CD4-positive, CD25-positive, alpha-beta regulatory T cell (primary cell): ENCODE results near the gene TKT. TPM values are rescaled to one million over a fixed set of nuclear protein-coding genes. Genes with fewer than 3 reads are reported as not detected.
A peak's percentile ranks its signal among the peaks of the same experiment; 100 is the strongest.

Experiments
- ATAC-seq, 2 donors: fragments of 150-1000 bp; cut with Tn5 transposase; one replicate each; pipeline ENCODE4 v1.10.0; 2021; ENCODE audit warnings: low read depth in 2 of 2, moderate number of reproducible peaks in 2 of 2, moderate library complexity in 1 of 2
- DNase-seq, 3 donors: peaks; one replicate each; pipeline versions ENCODE4 v3.0.0 to v3.0.0-alpha.2; 2012 to 2022; ENCODE audit warnings: mixed read lengths in 1 of 3
- H3K27ac ChIP-seq: one replicate; pipeline ENCODE4 v1.7.0; 2013; ENCODE audit warnings: mild to moderate bottlenecking, low read length; ENCODE audit not compliant: insufficient read depth, poor library complexity, severe bottlenecking
- H3K27me3 ChIP-seq: one replicate; pipeline ENCODE4 v1.7.0; 2013; ENCODE audit warnings: low read length; ENCODE audit not compliant: control insufficient read depth, insufficient read depth
- H3K36me3 ChIP-seq: one replicate; pipeline ENCODE4 v1.7.0; 2013; ENCODE audit warnings: mild to moderate bottlenecking, low read length, moderate library complexity; ENCODE audit not compliant: control insufficient read depth, insufficient read depth
- H3K4me1 ChIP-seq: 2 replicates; pipeline ENCODE4 v1.7.0; 2013; ENCODE audit warnings: mild to moderate bottlenecking, low read length; ENCODE audit not compliant: insufficient read depth, control insufficient read depth, poor library complexity, severe bottlenecking
- H3K4me3 ChIP-seq: one replicate; pipeline ENCODE4 v1.7.0; 2013; ENCODE audit warnings: low read depth, mild to moderate bottlenecking, low read length, moderate library complexity
- H3K9me3 ChIP-seq, 2 experiments: 1 replicate in 1 of 2; 2 replicates in 1 of 2; pipeline ENCODE4 v1.7.0; 2013; ENCODE audit warnings: low read length in 2 of 2, mild to moderate bottlenecking in 1 of 2, moderate library complexity in 1 of 2; ENCODE audit not compliant: control insufficient read depth in 2 of 2
- H3K27ac Mint-ChIP-seq, 3 donors: one replicate each; pipeline ENCODE4 v1.8.0; 2020 to 2022; ENCODE audit warnings: mild to moderate bottlenecking in 3 of 3, mixed read lengths in 3 of 3, moderate library complexity in 2 of 3
- H3K27me3 Mint-ChIP-seq: one replicate; pipeline ENCODE4 v1.8.0; 2022; ENCODE audit warnings: mild to moderate bottlenecking, mixed read lengths
- H3K36me3 Mint-ChIP-seq: one replicate; pipeline ENCODE4 v1.8.0; 2020; ENCODE audit warnings: mixed read lengths
- H3K4me1 Mint-ChIP-seq, 4 donors: one replicate each; pipeline ENCODE4 v1.8.0; 2020 to 2022; ENCODE audit warnings: mixed read lengths in 4 of 4, mild to moderate bottlenecking in 1 of 4
- H3K4me3 Mint-ChIP-seq, 4 donors: one replicate each; pipeline ENCODE4 v1.8.0; 2020 to 2022; ENCODE audit warnings: mild to moderate bottlenecking in 4 of 4, mixed read lengths in 4 of 4, moderate library complexity in 3 of 4
- H3K9me3 Mint-ChIP-seq, 7 donors: one replicate each; pipeline ENCODE4 v1.8.0; 2020 to 2022; ENCODE audit warnings: mixed read lengths in 7 of 7, mild to moderate bottlenecking in 3 of 7, moderate library complexity in 2 of 7
- polyA plus RNA-seq, 4 donors: library from polyadenylated mRNA; unstranded; fragments of 300-500 nt; fragmentation: Illumina TruSeq; gene quantifications; one replicate each; pipeline ENCODE4 v1.2.3, GENCODE V29; 2021
- total RNA-seq: library from RNA; stranded (reverse); gene quantifications from one replicate; pipeline ENCODE4 v1.2.3, GENCODE V29; 2022

TKT gene
- total and polyA plus RNA-seq, 5 donors from 2014 or later: 59.0 to 95.6 (median 73.0) TPM

DNA sequence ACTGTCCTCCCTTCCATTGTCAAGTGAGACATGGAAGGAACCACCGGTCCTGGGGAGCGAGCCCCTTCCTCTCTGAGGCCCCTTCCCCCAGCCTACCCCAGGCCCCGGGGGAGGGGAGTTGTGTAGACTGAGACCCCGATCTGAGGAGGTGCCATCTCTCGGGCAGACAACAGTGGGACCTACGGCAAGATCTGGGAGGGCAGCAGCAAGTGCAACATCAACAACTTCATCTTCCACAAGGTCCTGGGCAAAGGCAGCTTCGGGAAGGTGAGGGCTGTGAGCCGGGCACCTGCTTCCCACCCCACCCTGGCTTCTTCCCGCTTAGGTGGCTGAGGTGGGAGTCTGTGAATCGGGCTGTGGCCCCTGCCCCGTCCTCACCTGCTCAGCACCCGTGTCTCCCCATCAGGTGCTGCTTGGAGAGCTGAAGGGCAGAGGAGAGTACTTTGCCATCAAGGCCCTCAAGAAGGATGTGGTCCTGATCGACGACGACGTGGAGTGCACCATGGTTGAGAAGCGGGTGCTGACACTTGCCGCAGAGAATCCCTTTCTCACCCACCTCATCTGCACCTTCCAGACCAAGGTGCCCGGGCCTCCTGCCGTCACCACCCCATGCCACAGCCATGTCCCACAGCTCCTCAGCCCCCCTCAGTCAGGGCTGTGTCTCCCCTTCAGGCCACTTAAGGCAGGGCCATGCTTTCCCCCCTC lies 69.9 kb downstream of the TKT start:
- Histone ChIP-seq H3K27me3 (no peaks in the 10 kb centered on the region), H3K4me3 (no peak overlapping the region), H3K9me3 (no peaks in the 10 kb centered on the region), H3K4me1 (no peaks in the 10 kb centered on the region), H3K36me3 (peaks cover 70% of the 10 kb centered on the region), H3K27ac (no peak overlapping the region)
- no peaks in the 10 kb centered on the region for H3K9me3 Mint-ChIP-seq
- H3K4me1 Mint-ChIP-seq: no peaks in the 10 kb centered on the region
- no peak overlapping the region for H3K4me3 Mint-ChIP-seq
- DNase-seq (no peak), ATAC-seq (no peak)
- no peak overlapping the region for H3K27ac Mint-ChIP-seq
- H3K36me3 Mint-ChIP-seq: peaks cover 21% of the 10 kb centered on the region
- no peaks in the 10 kb centered on the region for H3K27me3 Mint-ChIP-seq

GRCh38 chr3:53184701-53185100 lies 71.1 kb downstream of the TKT start:
- H3K27me3 ChIP-seq: no peaks in the 10 kb centered on the region
- H3K36me3 ChIP-seq: peaks cover 76% of the 10 kb centered on the region
- no peak overlapping the region for H3K27ac ChIP-seq
- Mint-ChIP-seq H3K27ac (no peak overlapping the region), H3K4me3 (no peak overlapping the region), H3K27me3 (no peaks in the 10 kb centered on the region), H3K9me3 (no peaks in the 10 kb centered on the region), H3K36me3 (peaks cover 10% of the 10 kb centered on the region), H3K4me1 (no peaks in the 10 kb centered on the region)
- DNase-seq (no peak), ATAC-seq (no peak)
- no peaks in the 10 kb centered on the region for H3K9me3 ChIP-seq
- H3K4me1 ChIP-seq: no peaks in the 10 kb centered on the region
- no peak overlapping the region for H3K4me3 ChIP-seq

- no peak overlapping the region for H3K27ac ChIP-seq
- H3K27me3 Mint-ChIP-seq: no peaks in the 10 kb centered on the region
- H3K4me1 ChIP-seq: no peaks in the 10 kb centered on the region
- no peak overlapping the region for H3K4me3 Mint-ChIP-seq
- ATAC-seq (no peak), DNase-seq (no peak)
- peaks cover 79% of the 10 kb centered on the region for H3K36me3 ChIP-seq
- H3K36me3 Mint-ChIP-seq: peaks cover 18% of the 10 kb centered on the region
- no peaks in the 10 kb centered on the region for H3K9me3 ChIP-seq
- no peak overlapping the region for H3K4me3 ChIP-seq
- H3K9me3 Mint-ChIP-seq: no peaks in the 10 kb centered on the region
- no peak overlapping the region for H3K27ac Mint-ChIP-seq
- H3K4me1 Mint-ChIP-seq: no peaks in the 10 kb centered on the region
- no peaks in the 10 kb centered on the region for H3K27me3 ChIP-seq
Observed at GRCh38 chr3:53183514-53183913, 72.3 kb downstream of the TKT start.

GRCh38 chr3:53182764-53183355 lies 73.0 kb downstream of the TKT start:
- H3K27ac Mint-ChIP-seq: peak overlapping the region in 1 of 3 donors; percentile 59
- H3K36me3 Mint-ChIP-seq: peaks cover 18% of the 10 kb centered on the region
- Histone ChIP-seq H3K9me3 (no peaks in the 10 kb centered on the region), H3K27ac (no peak overlapping the region), H3K27me3 (no peaks in the 10 kb centered on the region), H3K36me3 (peaks cover 76% of the 10 kb centered on the region), H3K4me1 (no peaks in the 10 kb centered on the region), H3K4me3 (no peak overlapping the region)
- no peaks in the 10 kb centered on the region for H3K9me3 Mint-ChIP-seq
- no peaks in the 10 kb centered on the region for H3K27me3 Mint-ChIP-seq
- ATAC-seq (no peak), DNase-seq (no peak)
- no peaks in the 10 kb centered on the region for H3K4me1 Mint-ChIP-seq
- no peak overlapping the region for H3K4me3 Mint-ChIP-seq

DNA sequence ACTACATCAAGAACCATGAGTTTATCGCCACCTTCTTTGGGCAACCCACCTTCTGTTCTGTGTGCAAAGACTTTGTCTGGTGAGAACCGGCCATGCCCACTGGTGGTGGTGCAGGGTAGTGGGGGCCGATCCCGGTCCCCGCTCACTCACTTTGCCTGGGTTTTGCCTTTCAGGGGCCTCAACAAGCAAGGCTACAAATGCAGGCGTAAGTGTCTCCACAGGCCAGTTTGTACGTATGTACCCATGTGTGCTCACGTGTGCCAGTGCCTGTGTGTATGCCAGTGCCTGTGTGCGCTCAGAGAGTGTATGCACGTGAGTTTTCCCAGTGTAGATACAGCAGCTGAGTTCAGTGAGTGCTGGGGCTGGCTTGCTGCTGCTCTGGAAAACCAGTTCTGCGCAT lies 74.3 kb downstream of the TKT start:
- H3K4me1 ChIP-seq: no peaks in the 10 kb centered on the region
- no peaks in the 10 kb centered on the region for H3K4me1 Mint-ChIP-seq
- H3K36me3 Mint-ChIP-seq: peaks cover 14% of the 10 kb centered on the region

DNA sequence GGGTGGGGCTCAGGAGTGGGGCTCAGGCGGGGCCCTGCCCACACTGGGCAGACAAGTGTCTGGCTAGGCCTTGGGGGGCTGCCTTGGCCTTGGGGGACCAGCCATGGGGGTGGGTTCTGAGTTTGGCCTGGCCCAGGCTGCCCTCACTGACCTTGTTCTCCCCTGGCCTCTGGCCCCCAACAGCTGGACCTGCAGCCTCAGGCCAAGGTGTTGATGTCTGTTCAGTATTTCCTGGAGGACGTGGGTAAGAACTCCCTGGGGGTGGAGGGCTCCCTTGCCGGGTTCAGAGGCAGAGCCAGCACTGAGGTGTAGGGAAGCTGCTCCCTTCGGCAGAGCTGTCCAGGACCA lies 74.8 kb downstream of the TKT start:
- Histone ChIP-seq H3K27ac (no peak overlapping the region), H3K36me3 (peaks cover 62% of the 10 kb centered on the region), H3K27me3 (no peaks in the 10 kb centered on the region), H3K4me3 (no peak overlapping the region), H3K9me3 (no peaks in the 10 kb centered on the region), H3K4me1 (no peaks in the 10 kb centered on the region)
- Mint-ChIP-seq H3K4me3 (no peak overlapping the region), H3K27ac (no peak overlapping the region), H3K27me3 (no peaks in the 10 kb centered on the region), H3K4me1 (no peaks in the 10 kb centered on the region), H3K36me3 (peaks cover 14% of the 10 kb centered on the region), H3K9me3 (no peaks in the 10 kb centered on the region)
- no peak for DNase-seq
- ATAC-seq: no peak

More for the DNA sequence above, 74.3 kb downstream of the TKT start:
- no peak for ATAC-seq
- no peaks in the 10 kb centered on the region for H3K27me3 Mint-ChIP-seq
- Histone ChIP-seq H3K36me3 (peaks cover 67% of the 10 kb centered on the region), H3K4me3 (no peak overlapping the region), H3K9me3 (no peaks in the 10 kb centered on the region), H3K27ac (no peak overlapping the region), H3K27me3 (no peaks in the 10 kb centered on the region)
- no peak for DNase-seq
- H3K9me3 Mint-ChIP-seq: no peaks in the 10 kb centered on the region
- H3K4me3 Mint-ChIP-seq: no peak overlapping the region
- H3K27ac Mint-ChIP-seq: no peak overlapping the region

GRCh38 chr3:53180305-53181023 lies 75.4 kb downstream of the TKT start:
- no peak overlapping the region for H3K4me3 Mint-ChIP-seq
- no peaks in the 10 kb centered on the region for H3K27me3 Mint-ChIP-seq
- no peaks in the 10 kb centered on the region for H3K9me3 Mint-ChIP-seq
- Histone ChIP-seq H3K4me1 (no peaks in the 10 kb centered on the region), H3K4me3 (no peak overlapping the region), H3K36me3 (peaks cover 57% of the 10 kb centered on the region), H3K9me3 (no peaks in the 10 kb centered on the region), H3K27ac (no peak overlapping the region), H3K27me3 (no peaks in the 10 kb centered on the region)
- no peak overlapping the region for H3K27ac Mint-ChIP-seq
- DNase-seq (no peak), ATAC-seq (peak; percentile 62 to 63)
- peaks cover 0 to 4% (median 0%) of the 10 kb centered on the region in 4 donors for H3K4me1 Mint-ChIP-seq
- peaks cover 14% of the 10 kb centered on the region for H3K36me3 Mint-ChIP-seq
